Inflammatory macrophage (primary cell): Measurements from ENCODE around the gene LYZL1.
"Not testable (repeated sequence)": the region's sequence is repeated elsewhere in the genome, so short reads cannot be mapped to it uniquely, and the experiment has no call there.

ENCODE experiments used
- DNase-seq, 2 donors: peaks; one replicate each; pipeline ENCODE4 v3.0.0-alpha.2; 2020 to 2022

The LYZL1 gene

DNA sequence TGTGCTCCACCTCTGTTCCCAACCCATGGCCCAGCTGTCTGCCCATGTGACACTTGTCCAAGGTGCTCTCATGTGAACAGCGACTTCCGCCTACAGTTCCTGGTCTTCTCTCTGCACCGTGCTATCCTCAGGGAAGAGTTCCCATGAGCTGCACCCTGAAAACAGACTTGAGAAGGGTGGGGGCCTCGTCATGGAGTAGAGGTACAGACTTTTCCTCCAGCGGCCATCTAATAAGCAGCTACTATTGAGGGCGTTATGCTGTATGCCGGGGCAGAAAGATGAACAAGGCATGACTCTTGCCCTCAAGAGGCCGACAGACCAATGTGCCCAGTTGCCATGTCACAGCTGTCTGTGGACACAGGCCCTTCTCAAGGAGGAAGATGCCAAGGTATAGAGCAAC, 25.4 kb upstream of the LYZL1 start:
- DNase-seq = no peak

DNA sequence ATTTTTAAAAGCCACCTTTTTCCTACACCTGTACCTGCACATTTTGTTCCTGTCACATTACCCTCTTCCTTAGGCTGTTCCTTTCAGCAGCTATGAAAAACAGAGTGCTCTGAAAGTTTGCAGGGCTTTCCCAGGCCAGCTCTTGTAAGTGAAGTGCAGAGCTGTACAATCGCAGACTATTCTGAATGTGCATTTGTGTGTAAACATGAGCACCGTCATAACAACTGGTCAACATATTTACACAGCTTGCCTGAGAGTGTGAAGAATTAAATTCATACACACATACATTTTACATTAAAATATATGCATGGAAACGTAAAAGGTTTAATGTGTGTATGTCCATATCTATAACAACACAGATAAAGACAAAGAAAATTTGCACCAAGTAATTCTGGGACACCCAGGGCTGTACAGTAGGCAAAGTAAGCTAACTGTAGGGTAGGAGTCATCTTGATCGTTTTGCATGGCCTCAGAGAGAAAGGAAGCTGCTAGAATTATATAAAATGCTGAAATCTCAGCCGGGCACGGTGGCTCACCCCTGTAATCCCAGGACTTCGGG, 23.6 kb upstream of the LYZL1 start:
- no peak for DNase-seq

DNA sequence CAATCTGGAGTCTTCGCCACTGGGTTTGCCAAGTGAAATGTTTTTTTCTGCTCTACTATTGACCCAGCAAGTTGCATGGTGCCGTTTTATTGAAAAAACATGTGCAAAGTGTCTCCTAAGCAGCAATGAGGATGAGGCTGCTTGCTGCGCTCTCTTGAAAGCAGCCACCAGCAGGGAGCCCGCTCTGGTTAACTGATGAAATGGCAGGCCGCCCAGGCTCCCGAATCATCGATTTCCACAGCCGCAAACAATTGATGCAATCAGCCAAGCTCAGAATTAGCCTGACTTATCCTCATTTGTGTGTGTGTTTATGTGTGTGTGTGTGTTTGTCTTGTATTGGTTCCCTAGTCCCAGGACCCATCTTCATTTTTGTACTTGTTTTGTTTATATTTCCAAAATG, 22.2 kb upstream of the LYZL1 start:
- DNase-seq = no peak

DNA sequence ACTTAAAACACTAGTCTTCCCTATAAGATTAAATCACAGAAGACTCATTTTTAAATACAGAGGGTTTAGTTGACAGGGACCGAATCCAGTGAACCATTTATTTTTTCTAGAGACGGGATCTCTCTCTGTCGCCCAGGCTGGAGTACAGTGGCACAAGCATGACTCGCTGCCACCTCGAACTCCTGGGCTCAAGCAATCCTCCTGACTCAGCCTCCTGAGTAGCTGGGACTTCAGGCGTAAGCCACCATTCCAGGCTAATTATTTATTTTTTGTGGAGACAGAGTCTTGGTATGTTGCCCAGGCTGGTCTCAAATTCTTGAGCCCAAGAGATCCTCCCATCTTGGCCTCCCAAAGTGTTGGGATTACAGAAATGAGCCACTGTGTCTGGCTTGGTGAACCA, 20.9 kb upstream of the LYZL1 start:
- DNase-seq = no peak

DNA sequence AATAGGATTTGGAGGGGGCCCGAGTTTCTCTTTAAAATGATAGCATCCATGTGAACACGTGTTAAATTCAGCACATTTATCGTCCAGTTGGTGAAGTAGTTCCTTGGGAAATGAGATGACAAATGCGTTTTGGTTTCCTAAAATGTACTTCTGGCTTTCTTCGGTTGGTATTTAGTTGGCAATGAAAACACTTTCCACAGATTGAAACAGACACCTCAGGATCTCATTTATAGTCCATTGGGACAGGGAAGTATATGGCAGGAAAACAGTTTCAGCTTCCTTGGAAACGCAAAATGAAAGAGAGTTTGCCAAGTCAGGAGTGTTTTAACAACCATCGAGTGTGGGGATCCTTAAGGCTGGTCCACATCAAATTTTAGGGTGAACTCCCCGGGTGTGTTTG, 19.4 kb upstream of the LYZL1 start:
- DNase-seq = no peak

DNA sequence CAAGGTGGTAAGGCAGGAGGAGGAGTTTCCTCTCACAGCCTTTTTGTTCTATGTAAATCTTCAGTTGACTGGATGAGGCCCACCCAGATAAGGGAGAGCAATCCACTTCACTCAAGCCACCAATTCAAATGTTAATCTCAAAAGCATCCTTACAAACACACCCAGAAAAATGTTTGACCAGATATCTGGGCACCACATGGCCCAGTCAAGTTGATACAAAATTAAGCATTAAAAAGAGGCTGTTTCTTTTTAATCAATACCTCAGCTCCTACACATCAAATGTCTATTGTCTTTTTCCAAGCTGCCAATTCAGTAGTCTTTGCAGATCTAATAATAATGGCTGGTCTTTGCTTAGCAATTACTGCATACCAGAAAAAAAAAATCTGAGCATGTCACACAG, 18.0 kb upstream of the LYZL1 start:
- no peak for DNase-seq

DNA sequence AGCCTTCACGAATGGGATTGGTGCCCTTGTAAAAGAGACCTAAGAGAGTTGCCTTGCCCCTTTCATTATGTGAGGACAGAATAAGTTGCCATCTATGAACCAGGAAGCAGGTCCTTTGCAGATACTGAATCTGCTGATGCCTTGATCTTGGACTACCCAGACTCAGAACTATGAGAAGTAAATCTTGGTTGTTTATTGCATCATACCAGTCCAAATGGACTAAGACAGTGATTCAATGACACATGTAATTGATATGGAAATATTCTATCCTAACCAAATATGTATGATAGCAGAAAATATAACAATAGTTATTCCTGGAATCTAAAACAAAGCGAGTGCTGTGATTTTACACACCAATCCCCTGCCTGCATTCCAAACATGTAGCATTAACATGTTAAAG, 17.0 kb upstream of the LYZL1 start:
- no peak for DNase-seq

DNA sequence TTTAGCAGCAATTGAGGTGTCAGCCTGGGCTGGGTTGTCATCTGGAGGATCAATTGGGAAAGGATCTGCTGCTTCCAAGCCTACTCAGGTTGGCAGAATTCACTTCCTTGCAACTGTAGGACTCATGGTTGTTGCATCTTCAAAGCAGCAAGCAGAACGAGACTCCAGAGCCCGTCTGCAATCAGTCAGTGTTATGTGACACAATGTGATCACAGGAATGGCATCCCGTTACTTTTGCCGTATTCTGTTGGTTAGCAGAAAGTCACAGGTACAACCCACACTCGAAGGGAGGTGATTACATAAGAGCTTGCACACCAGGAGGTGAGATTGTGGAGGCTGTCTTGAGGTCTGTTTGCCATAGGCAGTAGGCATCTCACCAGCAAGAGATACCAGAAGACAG, 15.4 kb upstream of the LYZL1 start:
- no peak for DNase-seq

DNA sequence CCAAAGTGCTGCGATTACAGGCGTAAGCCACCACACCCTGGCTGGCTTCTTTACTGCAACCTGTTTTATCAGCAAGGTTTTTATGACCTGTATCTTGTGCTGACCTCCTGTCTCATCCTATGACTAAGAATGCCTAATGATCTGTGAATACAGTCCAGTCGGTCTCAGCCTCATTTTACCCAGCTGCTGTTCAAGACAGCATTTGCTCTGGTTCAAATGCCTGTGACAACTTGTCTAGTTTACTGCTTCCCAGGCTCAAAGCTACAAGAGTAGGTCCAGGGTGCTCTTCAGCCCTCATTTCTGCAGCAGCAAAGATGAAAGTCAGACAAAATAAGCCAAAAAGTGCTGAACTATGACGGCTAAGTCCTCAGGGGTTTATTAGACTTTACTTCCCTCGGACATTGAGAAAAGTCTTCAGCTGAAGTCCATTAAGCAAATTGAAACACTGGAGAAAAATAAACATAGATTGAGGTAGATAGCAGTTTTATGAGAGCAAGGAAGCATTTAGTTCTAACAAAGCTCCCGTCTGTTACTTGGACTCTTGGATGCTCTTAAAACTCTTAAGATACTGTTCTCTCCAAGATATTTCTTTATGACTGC, 12.5 kb upstream of the LYZL1 start:
- DNase-seq = no peak

DNA sequence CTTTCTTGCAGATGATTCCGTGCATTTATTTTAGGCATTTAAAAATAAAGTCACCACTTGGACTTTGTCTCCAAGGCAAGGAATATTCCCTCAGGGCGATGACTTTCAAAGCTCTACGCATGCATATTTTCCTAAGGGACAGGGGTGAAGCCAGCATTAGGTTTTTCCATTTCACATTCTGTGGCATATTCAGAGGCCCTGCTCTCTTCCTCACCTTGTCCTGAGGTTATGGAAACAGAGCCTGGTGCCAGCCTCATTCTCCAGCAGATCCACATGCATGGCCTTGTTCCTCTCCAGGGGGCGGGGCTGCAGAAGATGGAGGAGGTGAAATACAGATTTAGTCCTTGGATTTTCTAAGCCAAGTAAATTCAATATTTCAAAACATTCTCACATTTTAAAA, 11.6 kb upstream of the LYZL1 start:
- DNase-seq = no peak

DNA sequence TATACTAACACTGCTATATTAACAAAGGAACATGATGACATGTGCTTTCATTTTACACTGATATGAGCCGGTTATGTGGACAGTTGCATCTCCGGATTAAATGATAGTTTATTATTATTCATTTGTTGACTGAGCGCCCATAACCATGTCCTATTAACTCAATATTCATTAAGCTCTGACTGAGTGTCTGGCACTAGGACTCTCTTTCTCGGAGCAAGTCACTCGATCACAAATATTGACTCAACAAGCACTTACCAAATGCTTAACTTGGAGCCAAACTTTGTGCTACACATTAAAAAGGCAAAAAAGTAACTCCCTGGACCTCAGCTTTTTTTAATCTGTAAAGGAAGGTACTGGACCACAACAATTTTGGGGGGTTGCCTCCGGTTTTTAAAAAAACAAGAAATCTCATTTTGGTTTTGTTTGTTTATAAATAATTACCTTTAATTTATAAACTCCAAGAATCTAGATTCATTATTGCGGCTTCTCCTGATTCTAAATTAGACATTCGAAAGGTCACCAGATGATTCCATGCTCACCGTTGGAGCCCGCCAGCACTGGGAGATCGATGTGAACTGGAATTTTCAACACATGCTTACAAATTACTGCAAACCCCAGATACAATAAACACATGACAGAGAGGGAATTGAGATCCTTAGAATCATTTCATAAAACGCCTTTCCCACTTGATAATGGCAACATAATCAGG, 8.9 kb upstream of the LYZL1 start:
- no peak for DNase-seq

DNA sequence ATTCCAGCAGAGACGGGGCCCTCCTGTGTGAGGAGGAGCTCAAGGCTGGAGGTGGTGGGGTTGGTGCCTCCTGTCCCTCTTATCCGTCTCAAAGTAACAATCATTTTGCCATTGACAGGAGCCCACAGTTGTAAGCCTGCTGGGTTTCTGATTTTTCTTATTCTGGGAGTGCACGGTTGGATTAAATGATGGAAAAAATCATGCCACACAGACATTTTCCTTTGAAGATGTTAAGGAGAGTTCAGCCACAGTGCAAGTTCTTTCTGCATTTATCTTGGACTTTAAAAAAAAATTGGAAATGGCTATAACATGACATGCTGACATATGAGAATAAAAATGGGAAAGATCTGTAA, 8.4 kb upstream of the LYZL1 start:
- no peak for DNase-seq

DNA sequence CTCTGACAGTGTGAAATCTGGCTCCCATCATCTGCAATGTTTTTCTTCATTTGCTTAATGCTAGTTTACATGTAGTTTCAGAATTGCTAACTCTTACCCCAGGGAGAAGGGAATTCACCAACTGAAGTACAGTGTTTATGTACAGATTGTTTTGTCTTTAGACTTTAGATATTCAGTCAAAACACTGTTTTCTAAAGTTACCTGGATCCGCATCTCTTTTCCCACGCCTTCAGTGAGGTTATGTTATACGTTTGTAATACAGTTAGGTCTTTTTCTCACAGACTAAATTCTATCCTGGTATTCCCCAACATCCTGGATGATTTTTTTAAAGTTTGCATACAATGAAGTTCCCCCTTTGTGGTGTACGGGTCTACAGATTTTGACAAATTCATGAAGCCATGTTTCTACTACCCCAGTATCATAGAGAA, 3.2 kb upstream of the LYZL1 start:
- no peak for DNase-seq

DNA sequence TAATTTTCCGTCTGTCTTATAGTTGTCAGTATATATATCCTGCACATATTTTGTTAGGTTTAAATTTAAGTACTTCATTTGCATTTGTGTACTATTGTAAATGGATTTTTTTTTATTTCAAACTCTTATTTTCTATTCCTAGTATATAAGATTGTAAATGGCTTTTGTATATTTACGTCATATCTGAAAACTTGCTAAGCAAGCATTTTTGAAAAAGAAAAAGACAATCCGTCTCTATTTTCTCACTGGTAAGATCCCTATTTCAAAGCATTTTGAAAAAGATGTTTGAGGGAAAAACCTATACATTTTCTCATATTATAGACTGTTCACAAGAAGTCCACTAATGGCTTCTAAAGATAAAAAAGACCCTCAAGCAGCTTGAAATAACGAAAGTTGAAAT, 1.2 kb upstream of the LYZL1 start:
- no peak for DNase-seq

DNA sequence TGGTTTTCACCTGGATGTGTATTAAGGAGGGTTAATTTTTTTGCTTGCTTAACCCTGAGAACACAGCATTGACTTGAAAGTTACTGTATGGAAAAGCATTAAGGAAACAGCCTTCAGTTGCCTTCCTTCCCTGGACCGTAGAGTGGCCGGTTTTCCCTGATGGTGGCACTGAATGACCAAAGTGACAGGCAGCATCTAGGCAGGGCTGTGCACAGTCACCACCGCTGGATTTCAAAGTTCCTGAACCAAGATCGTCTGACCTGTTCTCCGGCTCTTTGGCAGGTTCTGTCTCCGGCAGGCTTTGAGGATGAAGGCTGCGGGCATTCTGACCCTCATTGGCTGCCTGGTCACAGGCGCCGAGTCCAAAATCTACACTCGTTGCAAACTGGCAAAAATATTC, 2.7 kb downstream of the LYZL1 start:
- DNase-seq = not testable (repeated sequence)

DNA sequence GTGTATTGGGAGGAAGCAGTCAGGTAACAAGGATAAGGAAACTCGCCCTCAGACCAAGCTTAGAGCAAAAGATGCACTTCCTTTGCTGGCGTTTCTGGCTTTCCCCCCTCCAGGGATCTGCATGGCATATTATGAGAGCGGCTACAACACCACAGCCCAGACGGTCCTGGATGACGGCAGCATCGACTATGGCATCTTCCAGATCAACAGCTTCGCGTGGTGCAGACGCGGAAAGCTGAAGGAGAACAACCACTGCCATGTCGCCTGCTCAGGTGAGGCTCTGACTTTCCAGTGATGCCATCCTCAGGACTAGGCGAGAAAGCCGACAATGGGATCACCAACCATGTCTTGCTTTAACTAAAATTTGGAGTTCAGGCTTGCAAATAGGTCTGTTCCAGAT, 3.5 kb downstream of the LYZL1 start:
- not testable (repeated sequence) for DNase-seq

DNA sequence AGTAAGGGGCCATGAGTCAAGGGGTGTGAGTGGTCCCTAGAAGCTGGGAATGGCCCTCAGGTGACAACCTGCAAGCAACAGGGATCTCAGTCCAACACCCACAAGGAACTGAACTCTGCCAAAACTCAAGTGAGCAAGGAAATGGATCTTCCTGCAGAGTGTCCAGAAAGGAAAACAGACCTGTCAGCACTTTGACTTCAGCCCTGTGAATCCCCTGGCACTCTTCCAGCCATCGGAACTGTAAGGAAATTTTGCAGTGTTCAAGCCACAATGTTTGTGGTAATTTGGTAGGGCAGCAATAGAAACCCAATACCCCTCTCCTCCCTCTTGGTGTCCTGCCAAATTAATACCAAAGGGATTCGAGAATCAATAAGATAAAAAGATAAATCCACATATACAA, 6.9 kb downstream of the LYZL1 start:
- DNase-seq = no peak

DNA sequence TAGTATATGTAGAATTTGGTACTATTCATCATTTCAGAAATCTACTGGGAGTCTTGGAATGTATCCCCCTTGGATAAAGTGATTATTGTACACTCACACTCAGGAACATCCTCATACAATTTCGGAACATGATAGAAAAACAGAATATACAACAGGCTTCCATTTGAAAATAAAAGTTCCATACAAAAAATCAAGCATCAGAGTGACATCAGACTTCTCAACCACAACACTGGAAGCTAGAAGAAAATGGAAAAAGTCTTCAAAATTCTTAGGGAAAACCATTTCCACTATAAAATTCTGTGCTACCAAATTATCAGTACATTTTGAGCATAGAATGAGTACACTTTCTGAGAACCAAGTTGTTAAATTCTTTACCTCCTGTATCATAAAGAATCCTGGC, 8.8 kb downstream of the LYZL1 start:
- no peak for DNase-seq

DNA sequence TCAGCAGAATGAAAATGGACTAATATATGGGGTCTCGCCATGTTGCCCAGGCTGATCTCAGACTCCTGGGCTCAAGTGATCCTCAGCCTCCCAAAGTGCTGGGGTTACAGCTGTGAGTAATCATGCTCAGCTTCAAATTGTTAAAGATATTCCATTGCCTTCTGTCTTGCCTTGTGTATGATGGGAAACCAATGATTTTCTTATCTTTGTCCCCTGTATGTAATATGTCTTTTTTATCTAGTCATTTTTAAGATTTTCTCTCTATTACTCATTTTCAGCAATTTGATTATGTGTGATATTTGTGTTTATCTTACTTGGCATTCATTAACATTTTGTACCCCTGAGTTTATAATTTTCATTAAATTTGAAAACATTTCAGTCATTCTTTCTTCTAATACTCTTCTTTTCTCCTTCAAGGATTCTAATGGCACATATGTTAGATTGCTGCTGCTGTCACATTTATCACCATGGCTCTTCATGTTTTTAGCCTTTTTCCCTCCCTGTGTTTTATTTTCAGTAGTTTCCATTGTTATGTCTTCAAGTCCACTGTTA, 12.6 kb downstream of the LYZL1 start:
- no peak for DNase-seq

DNA sequence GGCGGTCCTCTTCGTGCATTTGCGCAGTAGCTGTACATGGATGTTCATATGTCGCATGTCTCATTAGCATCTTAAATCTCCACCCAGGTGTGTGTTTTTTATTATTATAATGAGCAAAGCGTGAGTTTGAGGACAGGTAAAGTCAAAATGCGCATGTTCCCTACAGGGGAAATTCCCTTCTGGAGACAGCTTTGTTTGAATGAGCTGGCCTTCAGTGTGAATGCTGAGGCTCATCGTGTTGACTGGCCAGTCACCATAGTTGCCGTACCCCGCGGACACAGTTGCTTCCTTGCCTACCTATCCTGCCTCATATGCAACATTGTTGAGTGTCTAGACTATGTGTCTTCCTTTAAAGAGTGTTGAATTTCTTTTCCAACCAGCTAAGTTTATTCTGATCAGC, 13.6 kb downstream of the LYZL1 start:
- DNase-seq = no peak

DNA sequence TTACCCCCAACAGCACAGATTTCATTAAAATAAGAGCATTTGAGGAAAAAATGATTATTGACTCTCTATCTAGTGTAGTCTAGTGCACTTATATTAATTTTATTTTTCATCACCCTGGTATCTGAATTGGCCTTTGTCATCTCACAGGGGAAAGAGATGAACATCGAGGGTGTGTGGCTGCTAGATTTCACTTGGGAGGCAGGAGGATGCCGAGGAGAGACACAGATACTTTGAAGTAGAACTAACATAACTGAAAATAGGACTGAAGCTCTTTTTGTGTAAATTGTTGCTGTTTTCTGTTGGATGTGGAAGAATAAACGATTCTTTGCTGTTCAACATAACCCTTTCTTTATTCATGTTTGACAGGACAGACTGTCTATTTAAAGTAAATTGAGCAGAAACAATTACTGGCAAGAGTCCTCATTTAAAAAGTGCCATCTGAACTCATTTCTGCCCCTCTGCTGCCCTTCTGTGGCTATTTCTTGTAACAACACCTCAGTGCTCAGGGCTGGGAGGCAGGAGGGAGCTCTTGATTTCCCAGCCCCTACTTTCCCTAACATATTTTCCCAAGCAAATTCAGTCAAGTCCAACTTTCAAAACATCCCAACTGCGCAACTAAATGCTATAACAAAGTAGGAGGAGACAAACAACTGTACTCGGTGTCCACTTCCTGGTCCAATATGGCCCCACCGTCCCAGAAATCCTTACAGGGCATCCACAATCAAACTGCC, 15.6 kb downstream of the LYZL1 start:
- DNase-seq = peak; percentile 52 to 59

DNA sequence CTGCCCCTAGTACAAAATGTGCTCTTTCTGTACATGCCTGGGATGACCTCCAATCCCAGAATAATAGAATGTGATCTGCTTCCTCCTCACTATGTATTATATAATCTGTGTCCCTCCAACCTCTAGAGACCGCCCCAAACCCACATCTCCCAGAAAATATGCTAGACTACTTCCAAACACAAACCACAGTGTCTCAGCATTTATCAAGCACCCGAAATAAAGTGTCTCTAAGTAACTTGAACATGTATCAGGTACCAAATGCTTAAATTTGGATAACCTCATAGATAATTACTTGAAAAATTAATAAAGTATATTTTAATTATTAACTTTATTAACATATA, 16.1 kb downstream of the LYZL1 start:
- no peak for DNase-seq

DNA sequence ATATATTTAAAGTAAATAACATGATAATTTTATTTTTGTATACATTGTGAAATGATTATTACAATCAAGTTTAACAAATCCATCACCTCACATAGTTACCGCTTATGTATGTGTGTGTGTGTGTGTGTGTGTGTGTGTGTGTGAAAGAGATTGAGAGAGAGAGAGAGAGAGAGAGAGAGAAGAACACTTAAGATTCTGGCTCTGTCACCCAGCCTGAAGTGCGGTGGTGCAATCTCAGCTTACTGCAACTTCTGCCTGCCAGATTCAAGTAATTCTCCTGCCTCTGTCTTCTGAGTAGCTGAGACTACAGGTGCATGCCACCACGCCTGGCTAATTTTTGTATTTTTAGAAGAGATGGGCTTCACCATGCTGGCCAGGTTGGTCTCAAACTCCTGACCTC, 17.8 kb downstream of the LYZL1 start:
- DNase-seq = no peak

DNA sequence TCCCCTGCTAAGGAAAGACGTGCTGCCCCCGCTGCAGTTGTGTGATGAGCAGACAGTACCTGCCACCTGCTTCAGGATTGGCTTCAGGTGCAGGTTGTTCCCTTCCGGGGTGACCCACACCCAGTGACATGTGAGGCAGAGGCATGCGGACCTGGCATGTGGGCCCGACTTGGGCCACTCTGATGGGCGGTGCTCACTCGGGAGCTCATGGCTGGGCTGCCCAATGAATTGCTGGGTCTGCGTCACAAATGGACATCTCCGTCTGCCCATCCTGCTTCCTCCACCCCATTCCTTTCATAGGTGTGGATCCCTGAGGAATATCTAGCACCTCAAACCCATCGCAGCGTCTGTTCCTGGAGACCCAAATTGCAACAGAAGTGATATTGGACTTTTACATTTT, 19.3 kb downstream of the LYZL1 start:
- not testable (repeated sequence) for DNase-seq
